Measurements from ENCODE around the gene DUSP5.

DUSP5 gene

GRCh38 chr10:110488940-110489339, 8.8 kb upstream of the DUSP5 start:
- no peak for TF ChIP-seq CTCF (IDR thresholded peaks at IDR 0.05; ENCODE audit: insufficient read depth, low read depth, low read length, missing control alignments)
- H3K4me3 ChIP-seq (ENCODE audit: low read length): no peak overlapping the region
- DNase-seq (ENCODE audit: low read depth): no peak

- no peak for TF ChIP-seq CTCF (IDR thresholded peaks at IDR 0.05; ENCODE audit: insufficient read depth, low read depth, low read length, missing control alignments)
- no peak for DNase-seq (ENCODE audit: low read depth)
Observed at GRCh38 chr10:110490640-110491039, 7.1 kb upstream of the DUSP5 start.

GRCh38 chr10:110491346-110491745, 6.4 kb upstream of the DUSP5 start:
- no peak for TF ChIP-seq CTCF (IDR thresholded peaks at IDR 0.05; ENCODE audit: insufficient read depth, low read depth, low read length, missing control alignments)
- no peak overlapping the region for H3K4me3 ChIP-seq (ENCODE audit: low read length)
- no peak for DNase-seq (ENCODE audit: low read depth)

More at GRCh38 chr10:110490640-110491039, 7.1 kb upstream of the DUSP5 start:
- H3K4me3 ChIP-seq (ENCODE audit: low read length): no peak overlapping the region

GRCh38 chr10:110492069-110492822, 5.5 kb upstream of the DUSP5 start:
- TF ChIP-seq CTCF (IDR thresholded peaks at IDR 0.05; ENCODE audit: insufficient read depth, low read depth, low read length, missing control alignments): no peak
- DNase-seq (ENCODE audit: low read depth): no peak
- no peak overlapping the region for H3K4me3 ChIP-seq (ENCODE audit: low read length)

- TF ChIP-seq CTCF (IDR thresholded peaks at IDR 0.05; ENCODE audit: insufficient read depth, low read depth, low read length, missing control alignments): no peak
- H3K4me3 ChIP-seq (ENCODE audit: low read length): no peak overlapping the region
- DNase-seq (ENCODE audit: low read depth): peak; percentile 78
Observed at GRCh38 chr10:110493832-110494426, 3.8 kb upstream of the DUSP5 start.

- no peak for DNase-seq (ENCODE audit: low read depth)
- no peak overlapping the region for H3K4me3 ChIP-seq (ENCODE audit: low read length)
- TF ChIP-seq CTCF (IDR thresholded peaks at IDR 0.05; ENCODE audit: insufficient read depth, low read depth, low read length, missing control alignments): no peak
Observed at GRCh38 chr10:110494532-110494931, 3.2 kb upstream of the DUSP5 start.
